SW 1271 (cell line): ENCODE measurements around the gene C16orf87.

Experiments used
- DNase-seq, 2 experiments: peaks; one replicate each; lab custom pipeline; 2025; lab: John Stamatoyannopoulos, UW

The C16orf87 gene

GRCh38 chr16:46757339-46758050, 73.5 kb downstream of the C16orf87 start:
- DNase-seq = no peak

- no peak for DNase-seq
These were observed 74.2 kb downstream of the C16orf87 start for GRCh38 chr16:46756772-46757171.

- no peak for DNase-seq
These were observed 78.0 kb downstream of the C16orf87 start for GRCh38 chr16:46753015-46753414.

GRCh38 chr16:46751381-46751780, 79.6 kb downstream of the C16orf87 start:
- no peak for DNase-seq

- no peak for DNase-seq
These were observed 81.9 kb downstream of the C16orf87 start for GRCh38 chr16:46748775-46749705.

DNA sequence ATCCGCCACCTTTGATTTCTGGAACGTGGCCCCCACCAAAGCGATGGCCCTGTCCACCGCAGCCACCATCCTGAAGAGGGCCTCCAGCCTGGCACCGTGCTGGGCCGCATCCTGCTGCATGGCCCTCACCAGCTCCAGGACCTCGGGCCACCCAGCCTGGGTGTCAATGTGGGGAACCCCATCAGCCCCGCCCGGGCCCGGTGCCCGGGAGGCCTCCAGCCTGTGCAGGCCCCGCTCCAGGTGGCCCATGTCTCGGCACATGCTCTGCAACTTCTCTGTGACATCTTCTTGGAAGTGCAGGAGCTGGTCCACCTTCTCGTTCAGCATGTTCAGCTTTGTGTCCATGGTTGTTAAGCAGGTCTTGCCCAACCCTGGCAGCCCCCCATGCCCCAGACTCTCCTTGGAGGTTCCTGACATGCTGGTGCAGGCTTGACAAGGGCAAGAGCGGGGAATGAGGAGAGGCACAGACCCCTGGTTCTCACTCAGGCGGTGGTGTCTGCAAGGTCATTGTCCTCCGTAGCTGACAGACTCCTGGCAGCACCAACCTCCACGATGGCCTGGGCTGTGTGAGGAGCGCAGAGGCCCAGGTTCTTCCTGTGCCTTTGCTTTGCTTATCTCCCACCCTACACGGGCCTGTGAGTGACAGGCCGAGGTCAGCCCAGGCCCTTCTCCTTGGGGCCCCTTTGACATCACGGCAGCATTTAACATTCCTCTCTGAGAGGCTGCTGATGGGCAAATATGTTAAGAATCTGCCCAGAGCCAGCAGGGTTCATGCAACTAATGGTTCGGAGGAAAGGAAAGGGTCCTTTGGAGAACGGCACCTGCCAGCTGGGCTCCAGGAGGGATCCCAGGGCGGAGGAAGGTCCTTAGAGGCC, 83.0 kb downstream of the C16orf87 start, which contains the start of gene MYLK3:
Gene MYLK3 (minus strand): TSS at position 568 of the 875 bp plus-strand sequence. CDS start 151 bp downstream, at position 417.
- DNase-seq = no peak

DNA sequence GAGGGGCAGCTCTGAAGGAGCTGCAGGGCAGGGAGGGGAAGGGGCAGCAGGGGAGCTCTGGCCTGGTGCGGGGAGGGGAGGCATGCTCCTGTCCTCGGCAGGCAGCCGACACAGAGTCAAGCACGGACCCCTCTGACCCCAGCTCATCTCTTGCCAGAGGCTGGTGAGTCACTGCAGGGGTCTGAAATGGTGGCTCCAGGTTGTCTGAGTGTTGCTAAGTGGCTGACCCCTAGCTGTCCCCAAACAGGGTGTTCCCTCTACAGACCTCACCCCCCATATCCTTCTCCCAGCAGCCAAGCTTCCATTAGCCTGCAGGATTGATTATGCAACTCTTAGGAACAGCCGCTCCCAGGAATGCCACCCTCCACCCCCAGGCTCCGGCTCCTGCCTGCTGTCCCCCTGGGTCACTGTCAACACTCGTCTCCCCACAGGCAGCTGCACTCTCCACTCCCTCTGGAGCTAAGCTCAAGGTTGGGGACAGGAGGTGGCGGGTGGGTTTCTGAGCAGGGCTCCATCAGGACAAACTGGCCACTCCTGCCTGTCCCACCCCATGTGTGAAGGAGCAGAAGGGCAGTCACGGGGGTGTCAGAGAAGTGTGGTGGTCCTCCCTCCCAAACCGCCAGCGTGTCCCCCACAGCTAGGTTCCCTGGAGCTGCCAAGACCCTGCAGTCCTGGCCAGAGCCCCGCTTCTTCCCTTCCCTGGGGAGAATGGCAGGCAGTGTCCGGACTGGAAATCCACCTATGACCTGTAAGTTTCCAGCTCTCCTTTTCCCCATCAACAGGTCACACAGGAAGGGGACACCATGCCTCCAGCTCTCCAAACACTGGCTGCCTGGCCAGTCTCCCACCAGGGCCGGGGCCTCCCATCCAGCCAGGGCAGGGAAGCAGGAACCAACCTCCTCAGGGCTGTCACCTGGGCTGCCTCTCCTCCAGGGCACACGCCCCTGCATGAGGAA, 83.9 kb downstream of the C16orf87 start:
- DNase-seq = no peak
